Endometrial microvascular endothelial cells (primary cell): Measurements from ENCODE around the gene ATG101. TPM values are rescaled to one million over a fixed set of nuclear protein-coding genes. Genes with fewer than 3 reads are reported as not detected.
"Not testable (repeated sequence)": the region's sequence is repeated elsewhere in the genome, so short reads cannot be mapped to it uniquely, and the experiment has no call there.

Experiments used
- in situ Hi-C: cut with HindIII; loops from 2 replicates; pipeline ENCODE4 v1.10.0; 2017; ENCODE audit warnings: low sequenced_read_pairs, low pct_unique_long_range_greater_than_20kb; ENCODE audit errors: inconsistent ontology term
- total RNA-seq: library from RNA; depleted of rRNA; stranded (reverse); fragments of >200 nt; gene quantifications from one replicate; pipeline ENCODE4 v1.2.3, GENCODE V29; 2015; ENCODE audit errors: inconsistent ontology term

ATG101 gene
- total RNA-seq, 1 donor from 2014 or later = 83.3 TPM

- in situ Hi-C loops = no loop called here
These were observed 18.4 kb downstream of the ATG101 start for GRCh38 chr12:52087961-52088820.

GRCh38 chr12:52089491-52089890 lies 19.7 kb downstream of the ATG101 start:
- in situ Hi-C loops = no loop called here

GRCh38 chr12:52090291-52090690 lies 20.5 kb downstream of the ATG101 start:
- in situ Hi-C loops = no loop called here

- in situ Hi-C loops = no loop called here
These were observed 21.3 kb downstream of the ATG101 start for GRCh38 chr12:52091061-52091460.

GRCh38 chr12:52091869-52092268 lies 22.1 kb downstream of the ATG101 start:
- in situ Hi-C loops = no loop called here

- in situ Hi-C loops = no loop called here
These were observed 23.6 kb downstream of the ATG101 start for GRCh38 chr12:52093346-52093745.

- in situ Hi-C loops = no loop called here
These were observed 26.7 kb downstream of the ATG101 start for GRCh38 chr12:52096332-52097044.

GRCh38 chr12:52097045-52097666 lies 27.4 kb downstream of the ATG101 start:
- in situ Hi-C loops = no loop called here

GRCh38 chr12:52104431-52105089 lies 34.8 kb downstream of the ATG101 start:
- in situ Hi-C loops = not testable (repeated sequence)

- in situ Hi-C loops = not testable (repeated sequence)
These were observed 46.7 kb downstream of the ATG101 start for GRCh38 chr12:52116222-52117125.

- in situ Hi-C loops = not testable (repeated sequence)
These were observed 48.2 kb downstream of the ATG101 start for GRCh38 chr12:52117806-52118475.

GRCh38 chr12:52119398-52120254 lies 49.8 kb downstream of the ATG101 start:
- in situ Hi-C loops = no loop called here

- in situ Hi-C loops = no loop called here
These were observed 51.4 kb downstream of the ATG101 start for GRCh38 chr12:52120951-52121823.

- in situ Hi-C loops = no loop called here
These were observed 52.2 kb downstream of the ATG101 start for GRCh38 chr12:52121824-52122539.

GRCh38 chr12:52122540-52122871 lies 52.7 kb downstream of the ATG101 start:
- in situ Hi-C loops = no loop called here

GRCh38 chr12:52122904-52123303 lies 53.1 kb downstream of the ATG101 start:
- in situ Hi-C loops = no loop called here
